GM12878 (cell line): ENCODE measurements around the gene MYT1.

Experiments
- BCLAF1 ChIP-seq: fragments of 450-650 bp; IDR thresholded peaks from 2 replicates; pipeline ENCODE4 v1.6.1; 2017; ENCODE audit warnings: antibody characterized with exemption, mild to moderate bottlenecking, moderate library complexity
- CBX5 ChIP-seq: sonication (generic); IDR thresholded peaks from 2 replicates; pipeline ENCODE4 v1.6.1; 2016; ENCODE audit warnings: low read depth, moderate library complexity, mild to moderate bottlenecking, inconsistent platforms
- CTCF ChIP-seq, 3 experiments: IDR thresholded peaks in 2 of 3; conservative IDR thresholded peaks in 1 of 3; 2 replicates each; pipeline ENCODE4 v1.5.1; 2011; ENCODE audit warnings: low read depth in 3 of 3, low read length in 3 of 3, mild to moderate bottlenecking in 3 of 3, control low read depth in 2 of 3, moderate library complexity in 2 of 3, inconsistent platforms in 1 of 3, mixed read lengths in 1 of 3; ENCODE audit not compliant: control insufficient read depth in 2 of 3, insufficient read depth in 1 of 3; ENCODE audit errors: extremely low read depth in 1 of 3
- EZH2 ChIP-seq: IDR thresholded peaks from 2 replicates; pipeline ENCODE4 v1.6.1; 2012; ENCODE audit warnings: low read depth, mild to moderate bottlenecking, control low read depth, inconsistent platforms, low read length, borderline replicate concordance; ENCODE audit not compliant: control insufficient read depth
- POLR2A ChIP-seq: IDR thresholded peaks from 2 replicates; pipeline ENCODE4 v1.6.1; 2011; ENCODE audit warnings: low read depth, mild to moderate bottlenecking, low read length
- RFX5 ChIP-seq: IDR thresholded peaks from 2 replicates; pipeline ENCODE4 v1.6.1; 2011; ENCODE audit warnings: low read depth, low read length, improper control_type of control experiment
- RUNX3 ChIP-seq: IDR thresholded peaks from 2 replicates; pipeline ENCODE4 v1.6.1; 2012; ENCODE audit warnings: low read length, inconsistent platforms
- TF ChIP-seq, protein P1 (sequence below): IDR thresholded peaks from 2 replicates; pipeline ENCODE4 v1.6.1; 2011; ENCODE audit warnings: low read depth, low read length, improper control_type of control experiment, borderline replicate concordance

DNA sequence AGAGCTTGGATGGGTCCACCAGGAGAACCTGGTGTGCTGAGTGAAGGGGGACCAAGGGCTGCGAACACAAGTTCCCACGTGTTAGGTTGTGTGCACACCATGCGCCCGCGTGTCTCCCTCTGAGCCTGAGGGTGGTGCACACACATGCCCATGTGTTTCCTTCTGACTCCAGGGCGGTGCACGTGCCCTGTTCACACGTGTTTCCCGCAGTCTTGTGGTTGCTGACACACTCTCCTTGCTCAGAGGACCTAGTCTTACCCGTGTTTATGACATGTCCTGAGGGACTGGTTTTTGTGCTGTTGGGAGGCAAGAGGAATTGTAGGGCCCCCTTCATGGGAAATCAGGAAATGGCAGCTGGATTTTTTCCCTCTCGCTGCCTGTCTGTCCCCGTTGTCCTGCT lies 55.0 kb downstream of the MYT1 start:
- no peak for TF ChIP-seq CBX5
- TF ChIP-seq RUNX3: no peak
- no peak for TF ChIP-seq CTCF (IDR thresholded peaks at IDR 0.05 in 2 of 3, conservative IDR thresholded peaks at IDR 0.05 in 1 of 3; ENCODE audit: control insufficient read depth in 2 of 3, extremely low read depth in 1 of 3, insufficient read depth in 1 of 3, low read depth in 3 of 3, low read length in 3 of 3)
- no peak for TF ChIP-seq EZH2
- TF ChIP-seq POLR2A: no peak
- TF ChIP-seq, protein P1, sequence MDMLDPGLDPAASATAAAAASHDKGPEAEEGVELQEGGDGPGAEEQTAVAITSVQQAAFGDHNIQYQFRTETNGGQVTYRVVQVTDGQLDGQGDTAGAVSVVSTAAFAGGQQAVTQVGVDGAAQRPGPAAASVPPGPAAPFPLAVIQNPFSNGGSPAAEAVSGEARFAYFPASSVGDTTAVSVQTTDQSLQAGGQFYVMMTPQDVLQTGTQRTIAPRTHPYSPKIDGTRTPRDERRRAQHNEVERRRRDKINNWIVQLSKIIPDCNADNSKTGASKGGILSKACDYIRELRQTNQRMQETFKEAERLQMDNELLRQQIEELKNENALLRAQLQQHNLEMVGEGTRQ: no peak
- TF ChIP-seq BCLAF1: no peak
- TF ChIP-seq RFX5: no peak
